CD4-positive, CD25-positive, alpha-beta regulatory T cell (primary cell): ENCODE data around the gene MACROD2. TPM values are rescaled to one million over a fixed set of nuclear protein-coding genes. Genes with fewer than 3 reads are reported as not detected.

Source experiments
- ATAC-seq, 2 donors: fragments of 150-1000 bp; cut with Tn5 transposase; one replicate each; pipeline ENCODE4 v1.10.0; 2021; ENCODE audit warnings: low read depth in 2 of 2, moderate number of reproducible peaks in 2 of 2, moderate library complexity in 1 of 2
- DNase-seq, 3 donors: peaks; one replicate each; pipeline versions ENCODE4 v3.0.0 to v3.0.0-alpha.2; 2012 to 2022; ENCODE audit warnings: mixed read lengths in 1 of 3
- H3K27ac ChIP-seq: one replicate; pipeline ENCODE4 v1.7.0; 2013; ENCODE audit warnings: mild to moderate bottlenecking, low read length; ENCODE audit not compliant: insufficient read depth, poor library complexity, severe bottlenecking
- H3K27me3 ChIP-seq: one replicate; pipeline ENCODE4 v1.7.0; 2013; ENCODE audit warnings: low read length; ENCODE audit not compliant: control insufficient read depth, insufficient read depth
- H3K36me3 ChIP-seq: one replicate; pipeline ENCODE4 v1.7.0; 2013; ENCODE audit warnings: mild to moderate bottlenecking, low read length, moderate library complexity; ENCODE audit not compliant: control insufficient read depth, insufficient read depth
- H3K4me1 ChIP-seq: 2 replicates; pipeline ENCODE4 v1.7.0; 2013; ENCODE audit warnings: mild to moderate bottlenecking, low read length; ENCODE audit not compliant: insufficient read depth, control insufficient read depth, poor library complexity, severe bottlenecking
- H3K4me3 ChIP-seq: one replicate; pipeline ENCODE4 v1.7.0; 2013; ENCODE audit warnings: low read depth, mild to moderate bottlenecking, low read length, moderate library complexity
- H3K9me3 ChIP-seq, 2 experiments: 1 replicate in 1 of 2; 2 replicates in 1 of 2; pipeline ENCODE4 v1.7.0; 2013; ENCODE audit warnings: low read length in 2 of 2, mild to moderate bottlenecking in 1 of 2, moderate library complexity in 1 of 2; ENCODE audit not compliant: control insufficient read depth in 2 of 2
- H3K27ac Mint-ChIP-seq, 3 donors: one replicate each; pipeline ENCODE4 v1.8.0; 2020 to 2022; ENCODE audit warnings: mild to moderate bottlenecking in 3 of 3, mixed read lengths in 3 of 3, moderate library complexity in 2 of 3
- H3K27me3 Mint-ChIP-seq: one replicate; pipeline ENCODE4 v1.8.0; 2022; ENCODE audit warnings: mild to moderate bottlenecking, mixed read lengths
- H3K36me3 Mint-ChIP-seq: one replicate; pipeline ENCODE4 v1.8.0; 2020; ENCODE audit warnings: mixed read lengths
- H3K4me1 Mint-ChIP-seq, 4 donors: one replicate each; pipeline ENCODE4 v1.8.0; 2020 to 2022; ENCODE audit warnings: mixed read lengths in 4 of 4, mild to moderate bottlenecking in 1 of 4
- H3K4me3 Mint-ChIP-seq, 4 donors: one replicate each; pipeline ENCODE4 v1.8.0; 2020 to 2022; ENCODE audit warnings: mild to moderate bottlenecking in 4 of 4, mixed read lengths in 4 of 4, moderate library complexity in 3 of 4
- H3K9me3 Mint-ChIP-seq, 7 donors: one replicate each; pipeline ENCODE4 v1.8.0; 2020 to 2022; ENCODE audit warnings: mixed read lengths in 7 of 7, mild to moderate bottlenecking in 3 of 7, moderate library complexity in 2 of 7
- polyA plus RNA-seq, 4 donors: library from polyadenylated mRNA; unstranded; fragments of 300-500 nt; fragmentation: Illumina TruSeq; gene quantifications; one replicate each; pipeline ENCODE4 v1.2.3, GENCODE V29; 2021
- total RNA-seq: library from RNA; stranded (reverse); gene quantifications from one replicate; pipeline ENCODE4 v1.2.3, GENCODE V29; 2022

MACROD2 gene
- total and polyA plus RNA-seq, 5 donors from 2014 or later = 1.4 TPM; not detected in 4

DNA sequence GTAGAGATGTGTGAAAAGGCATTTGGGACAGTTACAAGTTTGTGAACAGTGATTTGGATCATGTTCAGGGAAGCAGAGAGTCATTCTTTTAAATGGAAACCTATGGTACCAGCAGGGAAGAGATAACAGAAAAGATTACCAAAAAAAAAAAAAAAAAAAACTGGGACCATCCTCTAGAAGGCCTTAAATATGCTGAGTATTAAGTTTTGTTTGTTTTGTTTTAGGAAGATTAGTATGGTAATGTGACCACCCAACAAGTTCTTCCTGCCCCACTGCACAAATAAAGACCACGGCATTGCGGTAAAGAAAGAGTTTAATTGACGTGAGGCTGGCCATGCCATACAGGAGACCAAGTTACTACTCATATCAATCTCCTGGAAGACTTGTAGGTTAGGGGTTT lies 1631.8 kb downstream of the MACROD2 start:
- Mint-ChIP-seq H3K36me3 (no peaks in the 10 kb centered on the region), H3K4me3 (no peak overlapping the region), H3K27me3 (no peaks in the 10 kb centered on the region), H3K27ac (no peak overlapping the region), H3K9me3 (peaks cover 0 to 24% (median 6%) of the 10 kb centered on the region in 7 donors), H3K4me1 (no peaks in the 10 kb centered on the region)
- H3K4me3 ChIP-seq = no peak overlapping the region
- no peaks in the 10 kb centered on the region for H3K27me3 ChIP-seq
- DNase-seq = no peak
- no peak overlapping the region for H3K27ac ChIP-seq
- no peaks in the 10 kb centered on the region for H3K36me3 ChIP-seq
- ATAC-seq = no peak
- peaks cover 0 to 2% of the 10 kb centered on the region in 2 experiments for H3K9me3 ChIP-seq
- H3K4me1 ChIP-seq = no peaks in the 10 kb centered on the region

DNA sequence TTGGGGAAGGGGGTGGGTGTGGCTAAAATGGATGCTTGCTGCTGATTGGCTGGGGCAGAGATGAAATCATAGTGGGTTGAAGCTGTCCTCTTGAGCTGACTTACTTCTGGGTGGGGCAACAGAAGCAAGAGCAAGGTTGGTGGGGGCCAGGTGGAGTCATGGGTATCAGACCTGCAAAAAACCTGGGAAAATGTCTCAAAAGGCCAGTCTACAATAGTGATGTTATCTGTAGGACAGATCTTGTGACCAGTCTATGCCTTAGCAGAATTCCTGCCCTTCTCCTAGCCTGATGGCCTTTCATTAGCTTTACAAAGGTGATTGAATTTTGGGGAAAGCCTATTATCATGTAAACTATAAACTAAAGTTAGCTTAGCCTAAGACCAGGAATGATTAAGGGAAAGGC lies 1632.2 kb downstream of the MACROD2 start:
- Histone ChIP-seq H3K9me3 (peaks cover 0 to 2% of the 10 kb centered on the region in 2 experiments), H3K4me1 (no peaks in the 10 kb centered on the region), H3K27me3 (no peaks in the 10 kb centered on the region), H3K36me3 (no peaks in the 10 kb centered on the region), H3K4me3 (no peak overlapping the region), H3K27ac (no peak overlapping the region)
- no peak overlapping the region for H3K27ac Mint-ChIP-seq
- no peaks in the 10 kb centered on the region for H3K36me3 Mint-ChIP-seq
- H3K27me3 Mint-ChIP-seq = no peaks in the 10 kb centered on the region
- DNase-seq (no peak), ATAC-seq (no peak)
- H3K9me3 Mint-ChIP-seq = peaks cover 0 to 24% (median 6%) of the 10 kb centered on the region in 7 donors
- H3K4me3 Mint-ChIP-seq = no peak overlapping the region
- no peaks in the 10 kb centered on the region for H3K4me1 Mint-ChIP-seq

DNA sequence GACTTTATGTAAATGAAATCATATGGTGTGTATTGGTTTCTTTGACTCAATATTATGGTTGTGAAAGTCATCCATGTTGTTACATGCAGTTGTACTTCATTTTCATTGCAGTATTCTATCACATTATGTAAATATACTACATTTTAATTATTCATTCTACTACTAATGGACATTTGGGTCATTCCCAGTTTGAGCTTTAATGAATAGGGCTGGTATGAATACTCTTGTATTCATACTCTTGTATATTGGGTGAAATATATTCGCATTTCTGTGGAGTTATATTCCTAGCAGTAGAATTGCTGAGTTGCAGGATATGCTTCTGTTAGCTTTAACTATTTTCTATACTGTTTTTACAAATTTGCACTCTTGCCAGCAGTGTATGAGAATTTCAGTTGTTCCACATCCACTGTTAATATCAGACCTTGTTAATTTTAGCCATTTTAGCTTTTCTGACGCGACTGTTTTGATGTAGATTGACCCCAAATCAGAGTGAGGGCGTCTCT lies 1633.6 kb downstream of the MACROD2 start:
- H3K36me3 Mint-ChIP-seq = no peaks in the 10 kb centered on the region
- peaks cover 0 to 26% (median 6%) of the 10 kb centered on the region in 7 donors for H3K9me3 Mint-ChIP-seq
- no peaks in the 10 kb centered on the region for H3K4me1 Mint-ChIP-seq
- no peak overlapping the region for H3K27ac Mint-ChIP-seq
- Histone ChIP-seq H3K4me3 (no peak overlapping the region), H3K27me3 (no peaks in the 10 kb centered on the region), H3K36me3 (no peaks in the 10 kb centered on the region), H3K9me3 (peaks cover 0 to 2% of the 10 kb centered on the region in 2 experiments), H3K4me1 (no peaks in the 10 kb centered on the region), H3K27ac (no peak overlapping the region)
- ATAC-seq (no peak), DNase-seq (no peak)
- no peaks in the 10 kb centered on the region for H3K27me3 Mint-ChIP-seq
- no peak overlapping the region for H3K4me3 Mint-ChIP-seq

DNA sequence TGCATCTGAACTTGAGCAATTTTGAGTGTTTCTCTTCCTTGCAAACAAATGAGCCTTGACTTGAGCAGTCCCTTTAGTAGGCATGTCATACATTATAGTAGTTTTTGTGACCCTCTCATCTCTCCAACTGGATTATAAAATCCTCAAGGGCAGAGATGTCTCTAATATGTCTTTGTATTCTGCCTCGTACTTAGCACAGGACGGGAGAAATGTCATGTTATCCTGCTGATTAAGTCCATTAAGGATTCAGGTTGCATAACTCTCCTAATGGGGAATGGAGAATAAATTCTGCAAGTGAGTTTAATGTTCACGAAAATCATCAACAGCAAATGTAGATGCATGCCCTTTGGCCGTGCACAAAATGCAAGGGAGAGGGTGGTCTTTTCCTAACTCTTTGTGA lies 1635.0 kb downstream of the MACROD2 start:
- no peak for DNase-seq
- ATAC-seq = no peak
- no peak overlapping the region for H3K27ac ChIP-seq
- Mint-ChIP-seq H3K27me3 (no peaks in the 10 kb centered on the region), H3K4me1 (no peaks in the 10 kb centered on the region), H3K27ac (no peak overlapping the region), H3K4me3 (no peak overlapping the region), H3K36me3 (no peaks in the 10 kb centered on the region), H3K9me3 (peaks cover 0 to 29% (median 6%) of the 10 kb centered on the region in 7 donors)
- no peak overlapping the region for H3K4me3 ChIP-seq
- H3K27me3 ChIP-seq = no peaks in the 10 kb centered on the region
- H3K4me1 ChIP-seq = no peaks in the 10 kb centered on the region
- H3K9me3 ChIP-seq = peaks cover 0 to 4% of the 10 kb centered on the region in 2 experiments
- no peaks in the 10 kb centered on the region for H3K36me3 ChIP-seq

DNA sequence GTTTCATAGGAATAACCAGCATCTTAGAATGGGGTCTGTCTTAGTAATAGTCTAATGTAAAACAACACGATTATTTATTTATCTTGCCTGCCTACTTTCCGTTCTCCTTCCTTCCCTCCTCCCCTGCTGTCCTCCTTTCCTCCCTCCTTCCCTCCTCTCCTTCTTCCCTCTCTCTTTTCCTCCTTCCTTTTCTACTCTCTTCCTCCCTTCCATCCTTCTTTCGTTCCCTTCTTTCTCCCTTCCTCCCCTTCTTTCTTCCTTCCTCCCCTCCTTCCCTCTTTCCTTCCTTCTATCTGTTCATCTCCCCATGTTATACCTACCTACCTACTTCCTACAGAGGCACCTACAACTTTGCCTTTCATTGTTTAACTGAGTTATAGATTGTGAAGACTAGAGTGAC lies 1637.4 kb downstream of the MACROD2 start:
- Mint-ChIP-seq H3K4me3 (no peak overlapping the region), H3K9me3 (peaks cover 0 to 18% (median 6%) of the 10 kb centered on the region in 7 donors), H3K27me3 (no peaks in the 10 kb centered on the region), H3K27ac (no peak overlapping the region), H3K36me3 (no peaks in the 10 kb centered on the region), H3K4me1 (no peaks in the 10 kb centered on the region)
- Histone ChIP-seq H3K27ac (no peak overlapping the region), H3K36me3 (no peaks in the 10 kb centered on the region), H3K4me3 (no peak overlapping the region), H3K27me3 (no peaks in the 10 kb centered on the region), H3K4me1 (no peaks in the 10 kb centered on the region), H3K9me3 (peaks cover 0 to 2% of the 10 kb centered on the region in 2 experiments)
- ATAC-seq (no peak), DNase-seq (no peak)

DNA sequence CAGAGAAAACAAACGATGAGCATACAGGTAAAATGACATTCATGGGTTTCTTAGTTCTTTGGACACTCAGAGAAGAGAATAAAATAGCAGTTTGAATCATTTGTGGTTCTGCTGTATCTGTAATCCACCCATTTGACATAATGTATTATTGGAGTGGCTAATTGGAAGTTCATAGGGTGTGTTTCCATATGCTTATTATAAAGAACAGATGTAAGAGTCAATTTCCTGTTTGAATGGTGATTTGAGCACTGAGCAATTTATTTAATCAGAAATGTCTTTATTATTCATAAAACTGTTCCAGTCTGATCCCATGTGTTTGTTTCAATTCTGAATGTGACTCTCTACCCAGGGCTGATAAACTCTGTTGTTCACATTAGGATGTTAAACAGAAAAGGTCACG lies 1638.8 kb downstream of the MACROD2 start:
- Mint-ChIP-seq H3K27ac (no peak overlapping the region), H3K9me3 (peaks cover 0 to 14% (median 5%) of the 10 kb centered on the region in 7 donors), H3K27me3 (no peaks in the 10 kb centered on the region), H3K4me1 (no peaks in the 10 kb centered on the region), H3K4me3 (no peak overlapping the region), H3K36me3 (no peaks in the 10 kb centered on the region)
- ATAC-seq = no peak
- peaks cover 0 to 2% of the 10 kb centered on the region in 2 experiments for H3K9me3 ChIP-seq
- H3K4me3 ChIP-seq = no peak overlapping the region
- no peak overlapping the region for H3K27ac ChIP-seq
- H3K4me1 ChIP-seq = no peaks in the 10 kb centered on the region
- H3K36me3 ChIP-seq = no peaks in the 10 kb centered on the region
- H3K27me3 ChIP-seq = no peaks in the 10 kb centered on the region
- no peak for DNase-seq

DNA sequence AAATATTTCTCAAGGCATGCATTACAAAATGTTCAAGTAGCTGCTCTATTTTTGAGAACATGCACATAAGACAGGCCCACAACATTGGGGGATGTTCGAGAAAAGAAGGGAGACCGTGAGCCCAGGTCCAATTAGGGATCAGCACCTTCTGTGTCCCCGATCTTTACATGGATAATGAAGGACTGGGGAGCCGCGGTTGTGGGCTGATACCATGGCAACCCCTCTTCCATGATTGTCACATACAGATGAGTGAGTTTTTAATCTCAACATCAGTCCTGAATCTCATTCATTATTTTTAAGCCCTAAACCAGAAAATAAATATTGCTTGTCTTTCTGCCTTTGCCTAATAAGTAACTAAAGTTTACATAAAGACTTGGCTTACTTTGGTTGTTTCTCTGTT lies 1642.2 kb downstream of the MACROD2 start:
- Histone ChIP-seq H3K9me3 (peaks cover 0 to 2% of the 10 kb centered on the region in 2 experiments), H3K4me1 (no peaks in the 10 kb centered on the region), H3K4me3 (no peak overlapping the region), H3K27me3 (no peaks in the 10 kb centered on the region), H3K36me3 (no peaks in the 10 kb centered on the region), H3K27ac (no peak overlapping the region)
- Mint-ChIP-seq H3K4me1 (no peaks in the 10 kb centered on the region), H3K9me3 (peaks cover 0 to 18% (median 7%) of the 10 kb centered on the region in 7 donors), H3K36me3 (no peaks in the 10 kb centered on the region), H3K4me3 (no peak overlapping the region), H3K27ac (no peak overlapping the region), H3K27me3 (no peaks in the 10 kb centered on the region)
- DNase-seq = no peak
- no peak for ATAC-seq

DNA sequence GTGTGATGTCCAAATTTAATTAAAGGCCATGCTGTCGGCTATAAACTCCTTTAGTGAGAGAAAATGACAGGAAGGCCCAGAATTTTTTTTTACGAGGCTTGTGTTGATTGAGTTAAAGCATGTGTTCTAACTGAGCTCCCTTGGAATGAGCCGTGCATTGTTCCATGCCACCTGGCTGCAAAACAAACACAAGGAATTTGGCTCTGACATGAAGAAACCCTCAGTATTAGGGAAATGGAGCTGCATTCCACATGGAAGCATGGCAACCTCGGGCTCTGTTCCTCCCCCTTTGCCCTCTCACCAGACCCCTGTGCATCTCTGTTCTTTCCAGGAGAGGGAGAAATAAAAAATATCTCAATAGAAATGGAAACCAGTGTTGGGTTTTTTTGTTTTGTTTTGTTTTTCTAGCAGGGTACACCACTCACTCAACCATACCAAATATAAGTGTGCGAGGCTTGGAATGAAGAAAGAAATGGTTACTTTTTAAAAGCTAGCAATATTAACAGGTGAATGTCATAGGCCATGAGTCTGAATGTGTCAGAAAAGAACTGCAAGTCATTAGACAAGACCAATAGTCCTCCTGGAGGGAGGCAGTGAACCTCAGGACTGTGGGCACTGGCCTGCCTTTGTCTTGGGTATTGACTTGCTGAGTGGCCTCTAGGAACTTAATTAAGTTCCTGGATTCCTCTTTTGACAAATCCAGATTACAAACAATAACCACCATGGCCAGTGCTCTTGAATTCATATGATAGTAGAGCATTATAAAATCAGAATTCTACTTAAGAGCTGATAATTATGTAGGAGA lies 1642.8 kb downstream of the MACROD2 start:
- Mint-ChIP-seq H3K4me1 (no peaks in the 10 kb centered on the region), H3K9me3 (peaks cover 0 to 19% (median 9%) of the 10 kb centered on the region in 7 donors), H3K36me3 (no peaks in the 10 kb centered on the region), H3K4me3 (no peak overlapping the region), H3K27ac (no peak overlapping the region), H3K27me3 (no peaks in the 10 kb centered on the region)
- ATAC-seq (no peak), DNase-seq (no peak)
- H3K4me1 ChIP-seq = no peaks in the 10 kb centered on the region
- H3K9me3 ChIP-seq = peaks cover 0 to 2% of the 10 kb centered on the region in 2 experiments
- H3K36me3 ChIP-seq = no peaks in the 10 kb centered on the region
- no peak overlapping the region for H3K4me3 ChIP-seq
- no peaks in the 10 kb centered on the region for H3K27me3 ChIP-seq
- no peak overlapping the region for H3K27ac ChIP-seq
